Breast epithelium (tissue), 3 donors: ENCODE measurements around the gene FMNL2.

Experiments used
- POLR2A ChIP-seq: fragments of 450-650 bp; IDR thresholded peaks from one replicate; pipeline ENCODE4 v1.6.1; 2016; ENCODE audit warnings: antibody characterized with exemption, mild to moderate bottlenecking, moderate library complexity
- POLR2AphosphoS5 ChIP-seq, 3 donors: sonication (generic); formaldehyde crosslinking; IDR thresholded peaks; one replicate each; pipeline ENCODE4 v1.6.1; 2017; ENCODE audit warnings: antibody characterized with exemption in 3 of 3

GRCh38 chr2:152646264-152646663 is 311.3 kb downstream of the FMNL2 start:
- no peak for TF ChIP-seq POLR2A
- TF ChIP-seq POLR2AphosphoS5 (IDR thresholded peaks at IDR 0.05) = no peak
